ENCODE measurements around the gene YDJC.
"Not testable (repeated sequence)": the region's sequence is repeated elsewhere in the genome, so short reads cannot be mapped to it uniquely, and the experiment has no call there.

The YDJC gene

DNA sequence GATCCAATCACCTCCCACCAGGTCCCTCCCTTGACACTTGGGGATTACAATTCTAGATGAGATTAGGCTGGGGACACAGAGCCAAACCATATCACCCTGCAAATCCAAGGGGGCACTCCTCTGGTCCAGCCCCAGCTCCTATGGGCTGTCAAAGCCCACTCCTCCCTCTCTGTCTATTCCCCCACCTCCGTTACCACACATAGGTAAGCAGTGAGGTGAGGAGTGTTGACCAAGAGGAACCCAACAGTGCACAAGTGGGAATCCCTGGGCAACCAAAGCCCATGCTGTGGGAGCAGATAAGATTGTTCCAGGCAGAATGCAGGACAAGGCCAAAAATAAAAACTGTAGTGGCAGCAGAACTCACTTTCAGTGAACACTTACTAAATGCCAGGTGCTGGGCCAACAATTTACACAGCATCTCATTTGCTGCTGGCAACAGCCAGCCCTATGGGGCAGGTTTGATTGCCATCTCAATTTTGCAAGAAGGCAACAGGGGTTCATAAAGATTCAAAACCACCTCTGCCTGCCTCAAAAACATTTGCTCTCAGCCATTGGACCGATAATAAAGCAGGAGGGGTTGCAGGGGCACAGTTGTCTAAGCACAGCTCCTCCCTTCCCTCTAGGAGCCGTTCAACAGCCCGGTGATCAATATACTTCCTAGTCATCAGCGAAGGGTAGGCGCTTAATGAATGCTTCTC is 21.1 kb upstream of the YDJC start:
- no peak for DNase-seq

DNA sequence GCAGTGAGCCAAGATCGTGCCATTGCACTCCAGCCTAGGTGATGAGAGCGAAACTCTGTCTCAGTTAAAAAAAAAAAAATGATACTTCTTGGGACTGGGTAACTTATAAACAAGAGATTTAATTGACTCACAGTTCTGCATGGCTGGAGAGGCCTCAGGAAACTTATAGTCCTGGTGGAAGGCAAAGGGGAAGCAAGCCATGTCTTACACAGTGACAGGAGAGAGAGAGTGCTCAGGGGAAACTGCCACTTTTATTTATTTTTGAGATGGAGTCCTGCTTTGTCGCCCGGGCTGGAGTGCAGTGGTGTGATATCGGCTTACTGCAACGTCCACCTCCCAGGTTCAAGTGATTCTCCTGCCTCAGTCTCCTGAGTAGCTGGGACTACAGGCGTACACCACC is 20.5 kb upstream of the YDJC start:
- DNase-seq: no peak

DNA sequence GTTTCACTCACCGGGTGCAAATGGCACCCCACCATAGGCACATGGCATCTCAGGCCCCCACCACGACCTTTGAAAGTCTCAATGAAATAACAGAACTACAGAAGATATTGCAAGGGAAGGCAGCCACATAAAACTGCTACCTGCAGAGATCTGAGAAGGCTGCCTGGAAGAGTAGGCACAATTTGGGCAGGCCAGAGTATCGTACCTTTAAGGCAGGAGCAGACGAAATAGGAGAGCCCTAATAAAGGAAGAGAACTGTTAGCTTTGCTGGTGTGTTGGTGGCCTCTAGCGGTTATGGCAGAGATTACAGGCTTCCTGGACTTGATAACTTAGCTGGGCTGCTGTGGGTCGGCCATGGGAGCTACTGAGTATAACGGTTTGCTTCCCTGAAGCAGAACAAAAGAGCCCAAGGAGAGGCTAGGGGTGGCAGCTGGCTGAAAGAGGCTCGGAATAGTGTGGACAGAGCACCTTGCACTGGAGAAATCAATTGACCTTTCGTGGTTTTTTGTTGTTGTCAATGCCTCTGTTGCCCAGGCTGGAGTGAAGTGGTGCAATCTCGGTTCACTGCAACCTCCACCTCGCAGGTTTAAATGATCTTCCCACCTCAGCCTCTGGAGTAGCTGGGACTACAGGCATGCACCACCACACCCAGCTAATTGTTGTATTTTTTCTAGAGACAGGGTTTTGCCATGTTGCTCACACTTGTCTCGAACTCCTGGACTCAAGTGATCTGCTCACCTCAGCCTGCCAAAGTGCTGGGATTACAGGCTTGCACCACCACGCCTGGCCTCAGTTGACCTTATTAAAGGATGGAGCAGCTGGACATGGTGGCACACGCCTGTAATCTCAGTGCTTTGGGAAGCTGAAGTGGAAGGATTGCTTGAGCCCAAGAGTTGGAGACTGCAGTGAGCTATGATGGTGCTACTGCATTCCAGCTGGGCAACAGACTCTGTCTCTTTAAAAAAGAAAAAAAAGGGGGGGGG is 17.1 kb upstream of the YDJC start:
- DNase-seq: peak; percentile 38

DNA sequence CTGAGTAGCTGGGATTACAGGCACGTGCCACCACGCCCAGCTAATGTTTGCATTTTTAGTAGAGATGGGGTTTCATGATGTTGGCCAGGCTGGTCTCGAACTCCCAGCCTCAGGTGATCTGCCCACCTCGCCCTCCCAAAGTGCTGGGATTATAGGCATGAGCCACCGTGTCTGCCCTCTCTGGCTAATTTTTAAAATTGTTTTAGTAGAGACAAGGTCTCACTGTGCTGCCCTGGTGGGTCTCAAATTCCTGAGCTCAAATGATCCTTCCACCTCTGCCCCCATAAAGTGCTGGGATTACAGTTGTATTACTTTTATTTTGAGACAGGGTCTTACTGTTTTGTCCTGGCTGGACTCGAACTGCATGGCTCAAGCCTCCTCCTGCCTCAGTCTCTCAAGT is 15.7 kb upstream of the YDJC start:
- not testable (repeated sequence) for DNase-seq

DNA sequence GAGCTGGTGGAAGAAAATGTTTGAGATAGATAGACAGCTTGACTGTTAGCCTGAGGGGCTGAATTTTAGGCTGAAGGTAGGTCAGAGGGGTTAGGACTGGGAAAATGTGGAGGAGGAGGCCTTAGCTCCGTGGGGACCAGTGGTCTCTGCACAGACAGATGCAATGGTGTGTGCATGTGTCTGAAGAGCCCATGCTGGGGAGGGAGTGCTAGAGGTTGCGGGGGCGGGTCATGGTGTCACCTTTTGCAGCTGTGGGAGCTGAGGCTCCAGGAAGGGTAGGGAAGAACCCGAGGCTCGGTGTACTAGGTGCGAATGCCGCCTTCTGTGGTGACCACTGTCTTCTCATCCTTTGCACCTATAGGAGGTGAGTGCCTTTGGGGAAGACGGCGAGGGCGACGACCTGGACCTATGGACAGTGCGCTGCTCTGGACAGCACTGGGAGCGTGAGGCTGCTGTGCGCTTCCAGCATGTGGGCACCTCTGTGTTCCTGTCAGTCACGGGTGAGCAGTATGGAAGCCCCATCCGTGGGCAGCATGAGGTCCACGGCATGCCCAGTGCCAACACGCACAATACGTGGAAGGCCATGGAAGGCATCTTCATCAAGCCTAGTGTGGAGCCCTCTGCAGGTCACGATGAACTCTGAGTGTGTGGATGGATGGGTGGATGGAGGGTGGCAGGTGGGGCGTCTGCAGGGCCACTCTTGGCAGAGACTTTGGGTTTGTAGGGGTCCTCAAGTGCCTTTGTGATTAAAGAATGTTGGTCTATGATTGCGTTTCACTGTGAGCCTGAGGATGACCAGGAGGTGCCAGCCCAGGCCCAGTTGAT is 13.9 kb upstream of the YDJC start:
- DNase-seq: no peak

DNA sequence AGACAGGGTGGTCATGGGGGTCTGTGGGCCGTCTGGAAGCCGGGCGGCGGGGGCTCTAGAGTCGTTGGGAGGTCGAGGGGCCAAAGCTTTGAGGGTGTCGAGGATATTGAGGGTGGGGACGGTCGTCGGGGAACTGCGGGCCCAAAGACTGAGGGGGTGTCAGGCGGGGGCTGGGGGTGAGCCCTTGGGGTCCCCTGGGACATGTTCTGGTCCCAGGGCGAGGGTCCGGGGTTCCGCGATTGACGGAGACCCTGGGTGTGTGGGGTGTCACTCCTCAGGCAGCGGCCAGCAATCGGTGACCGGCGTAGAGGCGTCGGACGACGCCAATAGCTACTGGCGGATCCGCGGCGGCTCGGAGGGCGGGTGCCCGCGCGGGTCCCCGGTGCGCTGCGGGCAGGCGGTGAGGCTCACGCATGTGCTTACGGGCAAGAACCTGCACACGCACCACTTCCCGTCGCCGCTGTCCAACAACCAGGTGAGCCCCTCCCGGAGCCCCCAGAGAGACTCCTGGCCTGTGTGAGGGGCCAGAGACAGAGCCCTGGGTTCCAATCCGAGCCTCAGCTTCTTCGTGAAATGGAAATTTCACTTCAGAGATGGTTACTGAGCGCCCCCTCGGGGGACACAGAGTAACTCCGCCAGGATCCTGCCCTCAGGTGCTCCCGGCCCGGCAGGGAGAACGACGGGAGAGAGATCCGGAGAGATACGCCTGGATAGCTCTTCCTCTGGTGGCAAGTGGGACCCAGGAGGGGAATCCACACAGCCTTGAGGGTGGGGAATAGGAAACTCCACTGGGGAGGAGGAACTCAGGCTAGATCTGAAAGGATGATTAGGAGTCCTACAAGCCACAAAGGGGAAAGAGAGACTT is 13.0 kb upstream of the YDJC start:
- peak; percentile 46 for DNase-seq

DNA sequence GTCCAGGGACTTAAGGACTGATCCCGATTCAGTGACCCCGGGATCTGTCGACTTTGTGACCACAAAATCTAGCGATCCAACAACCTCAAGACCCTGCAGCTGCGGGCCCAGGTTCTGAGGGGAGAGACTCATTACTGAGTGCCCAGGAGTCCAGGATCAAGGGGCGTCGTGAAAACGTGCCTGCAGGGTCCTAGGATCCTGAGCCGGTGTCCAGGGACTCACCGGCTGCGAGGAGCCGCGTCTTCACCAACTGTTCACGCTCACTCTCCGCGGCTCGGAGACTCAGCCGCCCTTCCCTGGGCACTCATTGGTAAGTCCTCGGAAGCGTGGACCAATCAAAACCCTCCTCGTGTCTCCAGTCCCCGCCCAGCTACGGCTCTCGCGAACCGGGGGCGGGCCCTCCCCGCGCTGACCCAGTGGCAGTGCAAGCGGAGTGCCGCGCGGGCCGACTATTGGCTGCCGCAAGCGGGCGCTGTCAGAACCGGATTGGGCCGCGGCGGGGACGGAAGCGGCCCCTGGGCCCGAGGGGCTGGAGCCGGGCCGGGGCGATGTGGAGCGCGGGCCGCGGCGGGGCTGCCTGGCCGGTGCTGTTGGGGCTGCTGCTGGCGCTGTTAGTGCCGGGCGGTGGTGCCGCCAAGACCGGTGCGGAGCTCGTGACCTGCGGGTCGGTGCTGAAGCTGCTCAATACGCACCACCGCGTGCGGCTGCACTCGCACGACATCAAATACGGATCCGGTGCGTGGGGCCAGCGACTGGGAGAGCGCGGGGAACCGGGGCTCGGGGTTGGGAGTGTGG is 12.2 kb upstream of the YDJC start, which contains the start of gene SDF2L1:
SDF2L1 (plus strand) TSS at position 514 of the 795 bp plus-strand sequence; CDS start at position 549, 35 bp downstream.
- peak; percentile 92 for DNase-seq

DNA sequence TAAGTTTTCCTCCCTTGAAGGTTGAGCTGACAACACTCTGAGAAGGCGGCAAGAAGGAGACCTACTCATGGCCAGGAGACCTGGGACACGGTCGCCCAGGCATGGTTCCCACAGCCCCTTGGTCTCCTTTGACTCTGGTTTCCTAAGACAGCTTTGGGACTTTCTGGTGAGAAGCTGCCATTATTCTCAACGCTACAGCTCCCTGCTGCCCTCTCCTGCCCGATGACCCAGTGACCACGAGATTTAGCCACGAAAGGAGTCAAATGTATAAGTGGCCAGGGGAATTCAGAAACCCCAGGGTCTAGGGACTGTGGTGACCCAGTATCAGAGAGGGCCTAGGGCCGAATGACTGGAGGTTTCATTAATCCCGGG is 11.6 kb upstream of the YDJC start:
- no peak for DNase-seq

DNA sequence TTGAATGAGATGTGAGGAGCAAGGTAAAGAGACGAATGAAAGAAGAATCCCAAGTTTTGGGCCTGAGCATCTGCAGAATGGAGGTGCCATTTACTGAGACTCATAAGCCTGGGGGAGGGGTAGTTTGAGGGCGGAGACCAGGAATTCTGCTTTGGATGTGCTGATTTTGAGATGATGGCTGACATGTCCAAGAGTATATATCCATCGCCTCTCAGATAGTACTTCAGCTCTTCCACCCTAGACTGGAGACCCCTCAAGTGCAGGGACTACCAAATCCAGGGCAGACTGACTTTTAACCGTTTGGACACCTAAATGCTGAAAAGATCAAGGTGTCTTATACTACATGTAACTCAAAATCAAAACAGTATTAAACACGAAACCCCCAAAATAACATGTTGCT is 11.0 kb upstream of the YDJC start:
- no peak for DNase-seq

DNA sequence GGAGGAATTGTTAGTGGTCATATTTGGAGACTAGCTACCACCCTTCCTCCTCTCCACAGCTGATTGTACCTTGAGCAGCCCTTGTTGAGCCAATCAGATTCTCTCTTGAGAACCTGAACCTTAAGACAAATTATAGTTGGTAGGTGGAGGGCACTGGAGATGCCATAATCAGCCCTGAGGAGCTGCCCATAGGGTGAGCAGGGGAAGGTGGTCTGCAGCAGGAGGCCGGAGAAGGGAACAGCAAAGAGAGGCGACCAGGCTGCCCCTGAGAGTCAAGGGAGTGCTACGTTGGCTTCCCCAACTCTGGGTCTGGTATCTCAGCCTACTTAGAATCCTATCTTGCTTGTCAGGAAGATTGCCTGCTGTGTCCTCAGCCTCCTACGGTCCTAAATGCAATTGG is 9.5 kb upstream of the YDJC start:
- no peak for DNase-seq

DNA sequence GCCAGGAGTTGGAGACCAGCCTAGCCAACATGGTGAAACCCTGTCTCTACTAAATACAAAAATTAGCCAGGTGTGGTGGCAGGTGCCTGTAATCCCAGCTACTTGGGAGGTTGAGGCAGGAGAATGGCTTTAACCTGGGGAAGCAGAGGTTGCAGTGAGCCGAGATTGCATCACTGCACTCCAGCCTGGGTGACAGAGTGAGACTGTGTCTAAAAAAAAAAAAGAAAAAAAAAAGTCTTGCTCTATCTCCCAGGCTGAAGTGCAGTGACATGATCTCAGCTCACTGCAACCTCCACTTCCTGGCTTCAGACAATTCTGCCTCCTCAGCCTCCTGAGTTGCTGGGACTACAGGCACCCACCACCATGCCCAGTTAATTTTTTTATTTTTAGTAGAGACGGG is 7.6 kb upstream of the YDJC start:
- not testable (repeated sequence) for DNase-seq

DNA sequence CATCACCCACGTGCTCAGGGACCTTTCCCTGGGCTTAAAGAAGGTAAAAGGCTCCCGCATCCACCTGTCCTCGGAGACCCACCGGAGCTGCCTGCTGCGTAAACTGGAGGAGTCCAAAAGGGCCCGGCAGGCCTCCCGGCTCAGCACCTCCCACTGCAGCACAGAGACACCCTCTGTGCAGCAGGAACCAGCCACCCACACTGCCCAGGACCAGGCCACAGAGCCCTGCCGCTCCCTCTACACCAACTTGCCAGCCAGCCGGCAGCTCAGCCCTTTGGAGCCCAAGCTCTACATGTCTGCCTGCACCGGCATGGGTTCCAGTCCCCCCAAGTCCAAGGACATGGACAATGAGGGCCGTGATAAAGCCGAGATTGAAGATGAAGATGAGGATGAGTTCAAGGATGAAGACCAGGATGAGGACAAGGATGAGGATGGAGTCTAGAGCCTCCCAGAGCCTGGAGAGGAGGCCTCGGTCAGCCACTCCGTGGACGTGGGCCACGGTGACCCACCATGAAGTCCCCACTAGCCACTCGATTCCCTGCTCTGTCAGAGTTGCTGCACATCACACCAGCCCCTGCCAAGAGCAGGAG is 6.9 kb upstream of the YDJC start:
- DNase-seq: no peak

DNA sequence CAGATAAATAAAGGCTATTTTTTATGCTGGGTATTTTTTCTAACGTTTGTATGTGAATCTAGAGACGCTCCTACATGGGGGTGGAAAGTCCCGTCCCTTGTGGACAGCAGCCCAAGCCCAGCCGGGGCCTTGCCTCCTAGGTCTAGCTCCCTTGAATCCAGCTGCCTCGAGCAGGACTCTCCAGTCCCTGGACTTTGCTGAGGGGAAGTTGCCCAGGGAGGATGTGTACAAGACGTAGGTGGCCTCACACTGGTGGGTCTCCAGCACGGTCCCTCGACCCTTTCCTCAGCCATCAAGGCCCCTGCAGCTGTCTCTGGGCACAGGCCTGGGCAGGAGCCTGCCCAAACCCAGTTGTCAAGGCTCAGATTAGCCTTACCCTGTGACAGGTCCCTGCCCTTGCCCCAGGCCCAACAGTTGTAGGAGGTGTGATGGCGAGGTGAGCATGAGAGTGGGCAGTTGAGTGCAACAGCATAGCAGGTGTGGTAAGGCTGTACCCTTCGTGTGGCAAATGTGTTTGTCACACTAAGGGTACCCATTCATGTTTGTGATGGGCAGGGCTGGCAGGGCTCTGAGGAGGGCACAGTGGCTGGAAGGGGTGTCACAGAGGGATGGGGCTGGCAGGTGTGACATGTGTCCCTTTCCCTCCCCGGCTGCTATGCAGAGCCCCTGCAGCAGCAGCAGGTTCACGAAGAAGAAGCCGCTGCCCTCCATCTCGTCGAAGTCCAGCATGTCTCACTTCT is 6.1 kb upstream of the YDJC start:
- DNase-seq: no peak

DNA sequence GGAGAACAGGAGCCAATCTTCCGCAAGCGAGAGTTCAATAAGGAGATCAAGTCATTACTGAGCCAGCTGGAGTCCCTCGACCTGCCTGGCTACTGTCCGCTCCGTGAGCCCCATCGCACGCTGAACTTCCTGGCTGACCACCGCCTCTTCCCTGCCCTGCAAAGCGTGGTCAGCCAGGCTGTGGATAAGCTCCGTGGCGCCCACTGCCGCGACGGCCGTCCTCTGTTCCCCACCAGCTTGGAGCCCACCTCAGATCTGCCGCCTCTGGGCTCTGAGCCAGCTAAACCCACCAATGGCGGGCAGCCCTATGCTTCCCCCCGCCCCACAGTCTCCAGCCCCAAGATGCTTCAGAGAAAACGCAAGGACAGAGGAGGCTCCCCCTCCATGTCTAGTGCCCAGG is 5.0 kb upstream of the YDJC start:
- DNase-seq: no peak

DNA sequence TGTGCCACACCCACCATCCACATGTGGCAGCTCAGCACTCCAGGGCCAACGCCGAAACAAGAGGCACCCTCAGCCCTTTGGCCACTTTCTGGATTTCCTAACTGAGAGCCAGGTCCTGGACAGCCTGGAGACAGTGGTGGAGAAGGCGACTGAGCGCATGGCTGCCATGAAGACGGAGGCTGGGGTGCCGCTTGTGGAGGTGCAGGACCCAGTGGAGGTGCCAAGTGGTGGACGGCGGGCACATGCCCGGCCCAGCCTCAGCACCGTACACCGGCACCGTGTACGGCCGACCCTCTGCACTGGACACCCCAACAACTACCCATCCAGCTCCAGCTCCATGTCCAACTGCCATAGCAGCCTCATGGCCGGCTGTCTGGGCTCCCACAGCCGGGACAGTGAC is 4.3 kb upstream of the YDJC start:
- no peak for DNase-seq

DNA sequence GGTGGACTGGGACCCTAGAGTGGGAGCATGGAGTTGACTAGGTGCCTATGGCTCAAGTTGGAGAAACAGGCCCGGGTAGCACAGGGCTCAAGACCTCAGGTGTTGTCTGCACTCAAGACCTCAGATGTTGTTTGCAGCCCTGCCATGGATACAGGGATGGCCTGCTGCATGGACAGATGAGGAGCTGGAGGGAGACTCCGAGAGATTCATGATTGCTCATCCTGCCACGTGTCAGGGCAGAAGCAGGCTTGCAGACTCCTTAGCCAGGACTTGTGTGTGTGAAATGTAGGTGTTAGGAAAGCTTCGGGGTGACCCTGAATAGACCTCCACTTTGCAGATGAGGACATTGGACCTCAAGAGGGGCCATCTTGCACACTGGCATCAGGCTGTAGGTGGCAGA is 3.7 kb upstream of the YDJC start:
- no peak for DNase-seq

DNA sequence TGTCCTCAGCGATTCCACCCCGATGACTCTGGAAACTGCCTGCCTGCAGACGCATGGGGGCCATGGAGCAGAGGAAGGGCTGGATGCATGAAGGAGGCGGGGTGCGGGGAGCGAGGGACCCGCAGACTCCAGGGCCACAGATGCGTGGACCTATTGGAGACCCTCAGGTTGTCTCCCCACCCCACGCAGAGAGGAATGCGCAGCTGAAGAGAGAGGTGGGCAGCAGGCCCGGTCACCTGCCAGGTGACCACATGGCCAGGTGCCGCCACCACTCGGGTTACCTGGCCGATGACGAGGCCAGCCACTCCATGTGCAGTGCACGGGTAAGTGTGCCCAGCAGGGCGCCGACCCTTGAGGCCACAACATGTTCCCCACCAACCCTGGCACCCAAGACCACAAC is 3.1 kb upstream of the YDJC start:
- no peak for DNase-seq

DNA sequence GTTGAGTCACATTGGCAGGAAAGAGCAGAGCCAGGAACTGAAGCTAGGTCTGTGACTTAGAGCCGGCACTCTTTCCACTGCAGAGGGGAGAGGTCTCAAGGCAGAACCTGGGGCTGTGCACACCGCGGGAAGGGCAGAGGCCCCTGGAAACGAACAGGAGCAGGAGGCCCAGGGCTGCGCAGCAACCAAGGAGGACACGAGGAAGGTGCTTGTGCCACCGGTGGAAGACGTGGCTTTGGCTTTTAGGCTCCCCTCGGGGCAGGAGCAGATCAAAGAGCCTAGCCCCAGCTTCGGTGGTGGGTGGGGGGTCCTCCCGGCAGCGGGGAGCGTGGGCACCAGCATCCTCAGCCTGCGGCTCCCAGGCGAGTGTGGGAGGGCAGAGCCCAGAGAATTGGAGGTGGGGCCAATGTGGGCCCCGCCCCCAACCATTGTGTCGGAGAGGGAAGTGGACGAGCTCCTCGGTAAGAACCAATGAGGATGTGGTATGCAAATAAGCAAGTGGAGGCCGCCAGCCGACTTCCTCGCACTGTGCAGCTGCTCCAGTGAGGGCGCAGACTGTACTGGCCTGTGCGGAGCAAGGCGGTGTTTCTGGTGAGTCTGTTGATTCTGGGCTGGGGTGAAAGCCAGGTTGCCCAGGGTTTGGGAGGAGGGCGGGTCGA is 2.5 kb upstream of the YDJC start, which contains the start of gene CCDC116:
CCDC116 (plus strand) TSS at position 524 of the 659 bp plus-strand sequence. CDS start 422 bp downstream, outside the sequence.
- DNase-seq: peak; percentile 22

DNA sequence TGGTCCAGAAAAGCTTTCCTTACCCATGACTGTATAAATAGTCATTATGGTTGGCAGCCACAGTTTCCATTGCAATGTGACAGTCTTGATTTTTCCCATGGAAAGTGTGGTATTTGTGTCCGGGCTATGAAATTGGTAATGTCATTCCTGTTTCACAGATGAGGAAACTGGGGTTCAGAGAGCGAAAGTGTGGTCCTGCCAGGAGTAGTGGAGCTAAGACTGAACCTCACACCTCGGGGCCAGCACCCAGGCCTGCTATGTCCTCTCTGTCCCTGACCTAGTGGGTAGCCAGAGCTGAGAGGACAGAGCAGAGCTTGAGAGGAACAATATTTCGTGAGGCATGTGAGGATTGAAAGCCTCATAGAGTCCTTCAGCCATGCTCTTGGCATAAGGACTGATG is 1.2 kb upstream of the YDJC start:
- DNase-seq: no peak
